Muscle layer of colon (tissue), 2 donors: ENCODE data around the gene SIK3.
"Not testable (repeated sequence)": the region's sequence is repeated elsewhere in the genome, so short reads cannot be mapped to it uniquely, and the experiment has no call there.

Experiments used
- H3K27ac ChIP-seq: one replicate; pipeline ENCODE4 v1.7.0; 2013; ENCODE audit warnings: low read depth, mild to moderate bottlenecking, low read length, moderate library complexity
- H3K27me3 ChIP-seq, 2 donors: one replicate each; pipeline ENCODE4 v1.7.0; 2013; ENCODE audit warnings: low read length in 2 of 2, mild to moderate bottlenecking in 2 of 2; ENCODE audit not compliant: insufficient read depth in 2 of 2, control insufficient read depth in 1 of 2
- H3K36me3 ChIP-seq: one replicate; pipeline ENCODE4 v1.7.0; 2013; ENCODE audit warnings: mild to moderate bottlenecking, low read length; ENCODE audit not compliant: insufficient read depth
- H3K4me1 ChIP-seq: one replicate; pipeline ENCODE4 v1.7.0; 2013; ENCODE audit warnings: mild to moderate bottlenecking, low read length; ENCODE audit not compliant: insufficient read depth
- H3K4me3 ChIP-seq, 2 donors: one replicate each; pipeline ENCODE4 v1.7.0; 2013; ENCODE audit warnings: low read length in 2 of 2, low read depth in 1 of 2, mild to moderate bottlenecking in 1 of 2, moderate library complexity in 1 of 2
- H3K9ac ChIP-seq: one replicate; pipeline ENCODE4 v1.7.0; 2013; ENCODE audit warnings: low read length
- H3K9me3 ChIP-seq: one replicate; pipeline ENCODE4 v1.7.0; 2013; ENCODE audit warnings: mild to moderate bottlenecking, low read length
- donor health status: abdominal sarcoma.
- donor health status: Adenocarcinoma of cecum.

SIK3 gene

GRCh38 chr11:116838321-116839084 lies 259.7 kb downstream of the SIK3 start:
- peaks cover 6% of the 10 kb centered on the region for H3K4me1 ChIP-seq
- H3K27ac ChIP-seq, result no peak overlapping the region
- H3K9me3 ChIP-seq, result no peaks in the 10 kb centered on the region
- H3K4me3 ChIP-seq, result no peak overlapping the region
- H3K27me3 ChIP-seq, result no peaks in the 10 kb centered on the region
- H3K9ac ChIP-seq, result no peak overlapping the region
- H3K36me3 ChIP-seq, result peaks cover 9% of the 10 kb centered on the region

- Histone ChIP-seq H3K36me3 (no peaks in the 10 kb centered on the region), H3K27ac (no peak within 1 kb of the TSS), H3K9ac (no peak within 1 kb of the TSS), H3K9me3 (no peaks in the 10 kb centered on the region), H3K27me3 (no peaks in the 10 kb centered on the region), H3K4me1 (peaks cover 6% of the 10 kb centered on the region), H3K4me3 (no peak within 1 kb of the TSS)
Observed at GRCh38 chr11:116837231-116838091, 260.8 kb downstream of the SIK3 start, which contains the start of gene APOA1. APOA1 (minus strand) TSS chr11:116837622; CDS start chr11:116837387, 235 bp downstream.

GRCh38 chr11:116836632-116836991 lies 261.6 kb downstream of the SIK3 start:
- Histone ChIP-seq H3K4me1 (peaks cover 6% of the 10 kb centered on the region), H3K4me3 (no peak overlapping the region), H3K9ac (no peak overlapping the region), H3K36me3 (no peaks in the 10 kb centered on the region), H3K27ac (no peak overlapping the region), H3K9me3 (no peaks in the 10 kb centered on the region), H3K27me3 (no peaks in the 10 kb centered on the region)

- no peaks in the 10 kb centered on the region for H3K36me3 ChIP-seq
- peaks cover 6% of the 10 kb centered on the region for H3K4me1 ChIP-seq
- H3K27me3 ChIP-seq, result no peaks in the 10 kb centered on the region
- H3K9ac ChIP-seq, result no peak overlapping the region
- peak overlapping the region; percentile 67 for H3K27ac ChIP-seq
- H3K4me3 ChIP-seq, result peak overlapping the region; percentile 11 to 47
- H3K9me3 ChIP-seq, result no peaks in the 10 kb centered on the region
Observed at GRCh38 chr11:116835791-116836631, 262.2 kb downstream of the SIK3 start.

GRCh38 chr11:116835042-116835772 lies 263.0 kb downstream of the SIK3 start:
- peak overlapping the region; percentile 27 for H3K9ac ChIP-seq
- H3K4me3 ChIP-seq, result peak overlapping the region; percentile 11 to 47
- no peaks in the 10 kb centered on the region for H3K9me3 ChIP-seq
- peaks cover 6% of the 10 kb centered on the region for H3K4me1 ChIP-seq
- no peaks in the 10 kb centered on the region for H3K36me3 ChIP-seq
- H3K27ac ChIP-seq, result peak overlapping the region; percentile 67
- H3K27me3 ChIP-seq, result no peaks in the 10 kb centered on the region

GRCh38 chr11:116834535-116835041 lies 263.6 kb downstream of the SIK3 start:
- not testable (repeated sequence) for H3K9ac ChIP-seq, H3K4me1 ChIP-seq, H3K27ac ChIP-seq, H3K36me3 ChIP-seq, H3K9me3 ChIP-seq, H3K27me3 ChIP-seq, H3K4me3 ChIP-seq

GRCh38 chr11:116833816-116834534 lies 264.3 kb downstream of the SIK3 start:
- Histone ChIP-seq H3K9me3 (no peaks in the 10 kb centered on the region), H3K4me3 (no peak overlapping the region), H3K36me3 (no peaks in the 10 kb centered on the region), H3K9ac (no peak overlapping the region), H3K4me1 (peaks cover 6% of the 10 kb centered on the region), H3K27ac (no peak overlapping the region), H3K27me3 (no peaks in the 10 kb centered on the region)

- no peak overlapping the region for H3K4me3 ChIP-seq
- no peak overlapping the region for H3K9ac ChIP-seq
- no peaks in the 10 kb centered on the region for H3K36me3 ChIP-seq
- H3K9me3 ChIP-seq, result no peaks in the 10 kb centered on the region
- H3K4me1 ChIP-seq, result peaks cover 6% of the 10 kb centered on the region
- no peak overlapping the region for H3K27ac ChIP-seq
- H3K27me3 ChIP-seq, result no peaks in the 10 kb centered on the region
Observed at GRCh38 chr11:116833491-116833815, 264.8 kb downstream of the SIK3 start.

GRCh38 chr11:116832350-116833290 lies 265.6 kb downstream of the SIK3 start:
- Histone ChIP-seq H3K4me1 (peaks cover 6% of the 10 kb centered on the region), H3K9ac (no peak overlapping the region), H3K9me3 (no peaks in the 10 kb centered on the region), H3K4me3 (no peak overlapping the region), H3K27me3 (no peaks in the 10 kb centered on the region), H3K36me3 (no peaks in the 10 kb centered on the region), H3K27ac (no peak overlapping the region)
